Testis (tissue), 2 donors: Measurements from ENCODE around the gene COPB1.

ENCODE experiments used
- CTCF ChIP-seq, 3 experiments: fragments of 450-650 bp in 2 of 3; fragments of 200-600 bp in 1 of 3; sonication (generic) in 1 of 3; IDR thresholded peaks; one replicate each; pipeline ENCODE4 v1.5.1; 2016 to 2019; ENCODE audit warnings: antibody characterized with exemption in 3 of 3, mild to moderate bottlenecking in 2 of 3, moderate library complexity in 1 of 3
- POLR2A ChIP-seq: fragments of 450-650 bp; IDR thresholded peaks from one replicate; pipeline ENCODE4 v1.6.1; 2017; ENCODE audit warnings: antibody characterized with exemption, mild to moderate bottlenecking, moderate library complexity

GRCh38 chr11:14542324-14542723 lies 42.7 kb upstream of the COPB1 start:
- no peak for TF ChIP-seq CTCF (IDR thresholded peaks at IDR 0.05)
- no peak for TF ChIP-seq POLR2A
